Renal cortex interstitium (tissue), 11 donors: Measurements from ENCODE around the gene TSPYL2. TPM values are rescaled to one million over a fixed set of nuclear protein-coding genes. Genes with fewer than 3 reads are reported as not detected.

Experiments
- DNase-seq, 11 donors: peaks; one replicate each; pipeline ENCODE4 v3.0.0-alpha.2; 2013; ENCODE audit warnings: low read depth in 9 of 11, low spot score in 4 of 11; ENCODE audit errors: extremely low read depth in 1 of 11
- polyA plus RNA-seq, 3 donors: library from polyadenylated mRNA; unstranded; fragments of 120-200 nt; gene quantifications; one replicate each; pipeline ENCODE4 v1.2.1, GENCODE V29; 2013; ENCODE audit not compliant: insufficient read length in 3 of 3

The TSPYL2 gene
- polyA plus RNA-seq, 3 donors: 30.0 to 39.3 (median 33.4) TPM

DNA sequence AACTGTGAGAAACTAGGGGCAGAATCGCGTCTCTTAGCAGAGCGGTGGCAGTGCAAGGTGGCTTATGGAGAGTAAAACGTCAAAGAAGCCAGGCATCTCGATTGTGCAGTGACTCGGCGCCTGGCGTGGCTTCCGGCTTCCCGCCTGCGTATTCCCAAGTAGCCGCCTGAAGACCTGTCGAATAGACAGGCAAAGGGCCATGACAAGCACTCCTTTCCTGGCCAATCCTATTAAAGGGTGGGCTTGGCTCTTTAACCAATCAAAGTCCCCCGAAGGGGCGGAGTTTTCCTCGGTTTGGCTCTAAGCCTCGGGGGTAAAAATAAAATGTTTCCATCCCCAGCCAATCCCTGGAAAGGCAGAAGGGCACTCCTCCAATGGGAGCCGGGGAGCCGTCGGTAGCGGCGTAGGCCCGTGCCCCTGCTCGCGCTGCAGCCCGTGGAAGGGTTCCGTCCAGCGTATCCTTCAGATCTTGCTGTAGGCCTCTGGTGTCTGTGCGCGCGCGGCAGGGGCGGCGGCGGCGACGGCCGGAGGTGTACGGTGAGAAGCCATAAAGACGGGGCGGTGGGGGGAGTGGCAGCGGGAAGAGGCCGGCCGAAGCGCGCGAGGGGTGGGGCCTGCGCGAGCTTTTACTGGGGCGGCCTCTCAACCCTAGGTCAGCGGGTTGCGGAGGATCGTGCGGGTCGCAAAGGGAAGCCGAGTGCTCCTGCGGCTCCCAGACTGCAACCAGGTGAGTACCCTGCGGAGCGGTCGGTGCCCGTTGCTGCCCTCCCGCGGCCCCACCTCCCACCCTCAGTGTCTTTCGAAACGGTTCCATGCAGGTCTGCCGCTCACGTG is 11.8 kb downstream of the TSPYL2 start, which contains the start of gene KANTR:
KANTR (plus strand) TSS at position 395 of the 834 bp plus-strand sequence. CDS start 30,131 bp downstream, outside the sequence.
- peak in 9 of 11 donors; percentile 78 to 95 (median 87) for DNase-seq

- no peak for DNase-seq
Measured at GRCh38 chrX:53094582-53094905, 12.4 kb downstream of the TSPYL2 start.

DNA sequence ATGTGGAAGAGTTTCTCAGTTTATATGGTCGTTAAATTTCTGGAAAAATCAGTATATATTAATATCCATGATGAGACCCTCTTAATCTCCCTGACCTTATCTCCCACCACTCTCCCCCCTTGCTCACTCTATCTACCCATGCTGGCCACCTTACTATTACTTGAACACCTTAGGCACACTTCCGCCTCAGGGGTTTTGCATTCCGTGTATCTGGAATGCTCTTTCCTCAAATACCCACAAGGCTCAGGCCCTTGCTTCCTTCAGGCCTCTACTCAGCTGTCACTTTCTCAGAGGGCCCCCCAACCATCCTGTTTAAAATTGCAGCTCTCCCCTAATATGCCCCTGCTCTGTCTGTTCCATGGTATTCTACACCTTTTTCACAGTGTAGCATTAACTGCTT is 13.6 kb downstream of the TSPYL2 start:
- DNase-seq: no peak

DNA sequence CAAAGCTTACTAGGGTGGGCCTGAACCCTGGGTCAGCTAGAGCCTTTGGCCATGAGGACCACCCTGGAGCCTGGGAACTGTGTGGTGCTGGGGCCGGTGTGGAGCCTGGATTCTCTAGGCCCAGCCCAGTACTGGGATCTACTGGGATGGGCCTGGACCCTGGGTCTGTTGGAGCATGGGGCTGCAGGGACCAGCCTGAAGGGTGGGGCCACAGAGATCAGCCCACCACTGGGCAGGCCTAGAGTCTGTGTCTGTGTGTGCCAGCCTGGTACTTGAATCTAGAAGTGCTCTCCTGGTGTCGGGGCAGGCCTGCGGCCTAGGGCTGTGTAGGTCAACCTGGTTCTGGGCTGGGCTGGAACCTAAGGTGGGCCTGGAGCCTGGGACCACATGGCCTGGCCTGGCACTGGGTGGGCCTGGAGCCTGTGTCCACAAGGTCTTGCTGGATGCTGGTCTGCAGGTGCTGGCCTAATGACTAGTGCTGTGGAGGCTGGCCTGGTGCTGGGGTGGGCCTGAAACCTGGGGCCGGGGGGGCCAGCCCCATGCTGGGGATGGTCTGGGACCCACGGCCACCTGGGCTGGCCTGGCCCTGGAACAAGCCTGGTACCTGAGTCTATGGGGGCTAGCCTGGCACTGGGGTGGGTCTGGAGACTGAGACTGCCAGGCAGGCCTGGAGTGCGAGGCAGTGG is 32.8 kb downstream of the TSPYL2 start:
- DNase-seq: no peak

DNA sequence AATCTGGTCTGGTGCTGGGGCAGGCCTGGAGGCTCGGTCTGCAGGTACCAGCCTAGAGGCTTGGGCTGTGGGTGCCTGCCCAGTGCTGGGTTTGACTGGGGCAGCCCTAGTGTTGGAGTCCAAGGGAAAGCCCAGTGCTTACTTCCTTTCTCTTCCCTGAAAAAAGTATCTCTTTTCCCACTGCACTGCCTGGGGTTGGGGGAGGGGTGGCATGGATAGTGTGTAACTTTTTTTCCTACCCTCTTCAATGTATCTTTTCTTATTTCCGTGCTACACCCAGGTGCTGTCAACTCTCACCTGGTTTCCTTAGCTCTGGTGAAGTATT is 33.3 kb downstream of the TSPYL2 start:
- no peak for DNase-seq

DNA sequence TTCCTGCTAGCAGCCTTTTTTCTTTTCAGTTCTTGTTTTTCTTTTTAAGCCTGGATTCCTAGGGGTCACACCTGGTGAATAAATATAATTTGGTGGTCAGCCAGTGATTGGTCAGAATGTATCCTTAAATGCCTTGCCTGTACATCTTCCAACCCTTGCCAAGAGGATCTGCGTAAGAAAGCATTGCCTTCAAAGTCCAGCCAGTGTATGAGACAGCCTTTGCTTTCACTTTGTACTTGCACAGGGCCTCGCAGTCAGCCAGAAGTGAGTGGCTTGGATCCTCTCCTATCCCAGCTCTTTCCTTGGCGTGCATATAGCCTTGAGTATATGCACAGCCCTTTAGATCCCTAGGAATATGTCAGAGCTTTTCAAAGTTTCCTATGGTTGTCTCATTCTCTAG is 33.9 kb downstream of the TSPYL2 start:
- DNase-seq: no peak

DNA sequence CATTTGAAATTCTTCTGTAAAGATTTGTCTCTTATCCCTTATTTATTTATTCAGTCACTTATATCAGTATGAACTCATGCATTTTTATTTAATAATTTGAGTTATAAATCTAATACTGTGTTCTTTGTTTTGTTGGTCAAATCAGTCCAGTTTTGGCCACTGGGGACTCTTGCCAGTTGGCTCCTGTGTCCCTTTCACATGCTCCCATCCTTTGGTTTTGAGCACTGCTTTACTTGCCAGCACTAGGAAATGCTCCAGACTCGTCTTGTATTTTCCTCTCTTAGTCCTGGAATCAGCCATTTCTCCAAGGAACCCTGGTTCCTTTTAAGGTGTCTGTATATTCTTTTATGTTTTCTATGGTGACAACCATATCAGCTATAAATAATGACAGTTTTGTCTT is 39.8 kb downstream of the TSPYL2 start:
- no peak for DNase-seq

- no peak for DNase-seq
Measured at GRCh38 chrX:53125506-53125905, 43.3 kb downstream of the TSPYL2 start.

DNA sequence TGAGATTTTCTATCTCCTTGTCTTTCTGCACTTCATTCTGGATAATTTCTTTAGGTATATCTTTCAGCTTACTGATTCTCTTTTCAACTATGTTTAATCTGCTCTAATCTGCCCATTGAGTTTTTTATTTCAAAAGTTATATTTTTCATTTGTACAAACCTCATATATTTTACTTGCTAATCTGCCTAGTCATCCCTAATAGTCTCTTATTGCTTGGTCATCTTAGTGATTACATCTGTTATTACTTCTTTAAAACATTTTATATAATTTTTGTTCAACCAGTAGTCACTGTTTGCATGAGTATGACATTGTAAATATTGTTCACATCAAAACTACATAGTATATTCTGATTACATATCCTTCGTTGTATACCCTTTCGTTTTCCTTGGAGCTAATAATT is 44.2 kb downstream of the TSPYL2 start:
- DNase-seq: no peak

DNA sequence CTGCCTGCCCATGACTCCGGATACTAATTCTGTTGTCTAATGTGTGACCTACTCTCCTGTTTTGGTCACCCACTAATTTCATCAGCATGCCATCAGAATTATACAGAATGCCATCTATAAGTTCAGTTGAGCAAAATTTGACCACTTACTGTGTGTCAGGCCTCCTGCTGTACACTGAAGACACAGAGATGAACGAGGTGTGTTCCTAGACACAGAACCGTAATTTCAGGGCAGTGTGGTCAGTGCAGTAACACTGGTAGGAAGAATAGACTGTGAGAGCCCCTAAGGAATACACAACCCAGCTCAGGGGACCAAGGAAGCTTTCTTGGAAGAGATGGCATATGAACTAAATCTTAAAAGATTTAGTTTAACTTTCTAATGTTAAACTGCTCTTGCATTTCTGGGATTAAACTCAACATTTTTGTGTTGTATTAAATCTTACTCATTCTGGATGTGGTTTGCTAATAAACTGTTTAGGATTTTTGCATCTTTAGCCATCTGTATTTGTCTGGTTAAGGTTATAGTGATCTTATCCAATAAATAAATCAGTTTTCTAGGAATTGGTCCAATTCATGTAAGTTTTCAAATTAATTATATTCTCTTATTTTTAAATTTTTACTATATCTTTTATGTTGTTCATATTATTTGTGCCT is 46.1 kb downstream of the TSPYL2 start:
- DNase-seq: no peak

- no peak for DNase-seq
Measured at GRCh38 chrX:53133400-53133799, 51.2 kb downstream of the TSPYL2 start.

GRCh38 chrX:53135581-53135980 is 53.4 kb downstream of the TSPYL2 start:
- DNase-seq: no peak

Other genes starting within 250 kb of the TSPYL2 start
- gene XAGE3, start 214.3 kb upstream of the TSPYL2 start, polyA plus RNA-seq: not detected
- 10 to 100 TPM; 13.9 to 22.9 (median 18.2) TPM for gene FAM156B, start 185.0 kb upstream of the TSPYL2 start, polyA plus RNA-seq
- gene FAM156A, start 123.8 kb upstream of the TSPYL2 start, polyA plus RNA-seq: 10 to 100 TPM; 23.9 to 44.3 (median 27.6) TPM
- gene GPR173, start 33.6 kb upstream of the TSPYL2 start, polyA plus RNA-seq: 10 to 100 TPM; 15.6 to 25.9 (median 16.1) TPM
- 10 to 100 TPM; 11.9 to 17.2 (median 14.2) TPM for gene KANTR, start 11.8 kb downstream of the TSPYL2 start, polyA plus RNA-seq
- gene KDM5C, start 142.8 kb downstream of the TSPYL2 start, polyA plus RNA-seq: 100 to 1,000 TPM in 1 of 3 donors, 10 to 100 TPM in 2; 72.0 to 105 (median 78.0) TPM
- 10 to 100 TPM; 12.9 to 21.1 (median 15.3) TPM for gene IQSEC2, start 199.2 kb downstream of the TSPYL2 start, polyA plus RNA-seq